Transverse colon (tissue), 4 donors: ENCODE data around the gene NUP50. TPM values are rescaled to one million over a fixed set of nuclear protein-coding genes. Genes with fewer than 3 reads are reported as not detected.

Experiments
- DNase-seq: peaks from one replicate; pipeline ENCODE4 v3.0.0-alpha.2; 2019
- H3K27ac ChIP-seq, 4 donors: fragments of 200-600 bp; sonication (generic); 2 replicates each; pipeline ENCODE4 v1.5.1; 2016 to 2018; ENCODE audit warnings: inconsistent platforms in 4 of 4
- H3K27me3 ChIP-seq: fragments of 200-600 bp; sonication (generic); 2 replicates; pipeline ENCODE4 v1.5.1; 2017; ENCODE audit warnings: inconsistent platforms
- H3K36me3 ChIP-seq, 4 donors: fragments of 200-600 bp; sonication (generic); 2 replicates each; pipeline ENCODE4 v1.5.1; 2017 to 2019; ENCODE audit warnings: inconsistent platforms in 4 of 4
- H3K4me1 ChIP-seq, 4 donors: fragments of 200-600 bp; sonication (generic); 2 replicates each; pipeline ENCODE4 v1.5.1; 2017 to 2020; ENCODE audit warnings: inconsistent platforms in 4 of 4
- H3K4me3 ChIP-seq, 4 donors: fragments of 200-600 bp; sonication (generic); 1 replicate in 1 of 4; 2 replicates in 3 of 4; pipeline versions ENCODE4 v1.5.1 to v1.6.1; 2017 to 2019; ENCODE audit warnings: inconsistent platforms in 4 of 4
- H3K9me3 ChIP-seq, 2 donors: fragments of 200-600 bp; sonication (generic); 2 replicates each; pipeline ENCODE4 v1.5.1; 2017 to 2019; ENCODE audit warnings: inconsistent platforms in 2 of 2
- CTCF ChIP-seq, 5 experiments: fragments of 200-600 bp in 3 of 5; fragments of 450-650 bp in 2 of 5; sonication (generic) in 3 of 5; IDR thresholded peaks; 1 replicate in 2 of 5; 2 replicates in 3 of 5; pipeline ENCODE4 v1.5.1; 2016 to 2017; ENCODE audit warnings: antibody characterized with exemption in 5 of 5, inconsistent platforms in 3 of 5, mild to moderate bottlenecking in 2 of 5, moderate library complexity in 1 of 5
- EP300 ChIP-seq: sonication (generic); formaldehyde crosslinking; IDR thresholded peaks from one replicate; pipeline ENCODE4 v1.6.1; 2017; ENCODE audit warnings: antibody characterized with exemption, low read depth
- POLR2A ChIP-seq: fragments of 450-650 bp; IDR thresholded peaks from one replicate; pipeline ENCODE4 v1.6.1; 2016; ENCODE audit warnings: antibody characterized with exemption, mild to moderate bottlenecking, moderate library complexity
- POLR2AphosphoS5 ChIP-seq, 3 donors: sonication (generic); formaldehyde crosslinking; IDR thresholded peaks; one replicate each; pipeline ENCODE4 v1.6.1; 2016; ENCODE audit warnings: antibody characterized with exemption in 3 of 3
- WGBS, 2 donors: methylation state at CpG; one replicate each; pipeline ENCODE4 v1.1.5; 2018; ENCODE audit warnings: low coverage in 1 of 2; 5-methylcytosine and 5-hydroxymethylcytosine counted together
- in situ Hi-C, 4 donors: fragments of 200-750 bp; cut with MboI; loops; one replicate each; pipeline versions ENCODE4 v1.15.0 to v1.15.1; 2017; ENCODE audit warnings: low sequenced_read_pairs in 3 of 4, low pct_ligation_motif_present in 1 of 4, low pct_unique_long_range_greater_than_20kb in 1 of 4
- intact Hi-C: fragments of 100-400 bp; cut with DNase I; formaldehyde crosslinking; loops from one replicate; pipeline ENCODE4 v1.15.1; 2023; ENCODE audit warnings: low total_unique reads
- total RNA-seq, 4 donors: library from RNA; depleted of rRNA; stranded (reverse); fragments of >200 nt; gene quantifications; one replicate each; pipeline ENCODE4 v1.1.0, GENCODE V29; 2016

NUP50 gene
- total RNA-seq, 4 donors from 2014 or later = 47.0 to 152 (median 73.5) TPM

GRCh38 chr22:45216133-45217003, 52.6 kb downstream of the NUP50 start:
- Histone ChIP-seq H3K4me3 (no peak overlapping the region), H3K9me3 (no peaks in the 10 kb centered on the region), H3K4me1 (peaks cover 4 to 19% (median 11%) of the 10 kb centered on the region in 4 donors), H3K27ac (no peak overlapping the region), H3K27me3 (no peaks in the 10 kb centered on the region), H3K36me3 (no peaks in the 10 kb centered on the region)
- intact Hi-C loops (no loop called here), in situ Hi-C loops (no loop called here)
- no peak for DNase-seq
- WGBS, 2 donors = 69 to 80% methylated on average over 3 to 22 of the region's 22 CpGs
- TF ChIP-seq POLR2AphosphoS5 (IDR thresholded peaks at IDR 0.05) = no peak
- no peak for TF ChIP-seq POLR2A
- TF ChIP-seq CTCF (IDR thresholded peaks at IDR 0.05) = no peak
- TF ChIP-seq EP300 = no peak

GRCh38 chr22:45217345-45217744, 53.6 kb downstream of the NUP50 start:
- intact Hi-C loops (no loop called here), in situ Hi-C loops (no loop called here)
- Histone ChIP-seq H3K4me3 (no peak overlapping the region), H3K27me3 (no peaks in the 10 kb centered on the region), H3K4me1 (peaks cover 0 to 11% (median 7%) of the 10 kb centered on the region in 4 donors), H3K36me3 (no peaks in the 10 kb centered on the region), H3K27ac (no peak overlapping the region), H3K9me3 (no peaks in the 10 kb centered on the region)
- TF ChIP-seq CTCF (IDR thresholded peaks at IDR 0.05) (no peak), EP300 (no peak), POLR2A (no peak), POLR2AphosphoS5 (IDR thresholded peaks at IDR 0.05) (no peak)
- no peak for DNase-seq
- WGBS, 2 donors = 91 to 95% methylated on average over 5 to 6 of the region's 6 CpGs

GRCh38 chr22:45217806-45218205, 54.1 kb downstream of the NUP50 start:
- Histone ChIP-seq H3K27me3 (no peaks in the 10 kb centered on the region), H3K4me1 (peaks cover 0 to 11% (median 5%) of the 10 kb centered on the region in 4 donors), H3K36me3 (no peaks in the 10 kb centered on the region), H3K27ac (no peak overlapping the region), H3K4me3 (no peak overlapping the region), H3K9me3 (no peaks in the 10 kb centered on the region)
- intact Hi-C loops = no loop called here
- DNase-seq = no peak
- 97 to 100% methylated on average over 2 to 14 of the region's 14 CpGs for WGBS, 2 donors
- TF ChIP-seq CTCF (IDR thresholded peaks at IDR 0.05) = no peak
- in situ Hi-C loops = no loop called here

GRCh38 chr22:45218976-45219375, 55.3 kb downstream of the NUP50 start:
- DNase-seq = no peak
- no peaks in the 10 kb centered on the region for H3K27me3 ChIP-seq
- TF ChIP-seq CTCF (IDR thresholded peaks at IDR 0.05) = no peak
- no peak for TF ChIP-seq EP300
- no peak for TF ChIP-seq POLR2AphosphoS5 (IDR thresholded peaks at IDR 0.05)
- no peak for TF ChIP-seq POLR2A
- intact Hi-C loops = no loop called here
- peaks cover 0 to 7% (median 2%) of the 10 kb centered on the region in 4 donors for H3K4me1 ChIP-seq
- no peaks in the 10 kb centered on the region for H3K36me3 ChIP-seq
- no peak overlapping the region for H3K27ac ChIP-seq
- no peak overlapping the region for H3K4me3 ChIP-seq
- in situ Hi-C loops = no loop called here
- H3K9me3 ChIP-seq = no peaks in the 10 kb centered on the region
- WGBS, 2 donors = 74 to 95% methylated on average over 4 to 9 of the region's 9 CpGs
